Limb (tissue), 2 donors: ENCODE results near the gene IGSF3.
"Not testable (repeated sequence)": the region's sequence is repeated elsewhere in the genome, so short reads cannot be mapped to it uniquely, and the experiment has no call there.

Source experiments
- DNase-seq, 2 donors: peaks; one replicate each; pipeline ENCODE4 v3.0.0-alpha.2; 2016; ENCODE audit errors: extremely low spot score in 2 of 2

Gene IGSF3

DNA sequence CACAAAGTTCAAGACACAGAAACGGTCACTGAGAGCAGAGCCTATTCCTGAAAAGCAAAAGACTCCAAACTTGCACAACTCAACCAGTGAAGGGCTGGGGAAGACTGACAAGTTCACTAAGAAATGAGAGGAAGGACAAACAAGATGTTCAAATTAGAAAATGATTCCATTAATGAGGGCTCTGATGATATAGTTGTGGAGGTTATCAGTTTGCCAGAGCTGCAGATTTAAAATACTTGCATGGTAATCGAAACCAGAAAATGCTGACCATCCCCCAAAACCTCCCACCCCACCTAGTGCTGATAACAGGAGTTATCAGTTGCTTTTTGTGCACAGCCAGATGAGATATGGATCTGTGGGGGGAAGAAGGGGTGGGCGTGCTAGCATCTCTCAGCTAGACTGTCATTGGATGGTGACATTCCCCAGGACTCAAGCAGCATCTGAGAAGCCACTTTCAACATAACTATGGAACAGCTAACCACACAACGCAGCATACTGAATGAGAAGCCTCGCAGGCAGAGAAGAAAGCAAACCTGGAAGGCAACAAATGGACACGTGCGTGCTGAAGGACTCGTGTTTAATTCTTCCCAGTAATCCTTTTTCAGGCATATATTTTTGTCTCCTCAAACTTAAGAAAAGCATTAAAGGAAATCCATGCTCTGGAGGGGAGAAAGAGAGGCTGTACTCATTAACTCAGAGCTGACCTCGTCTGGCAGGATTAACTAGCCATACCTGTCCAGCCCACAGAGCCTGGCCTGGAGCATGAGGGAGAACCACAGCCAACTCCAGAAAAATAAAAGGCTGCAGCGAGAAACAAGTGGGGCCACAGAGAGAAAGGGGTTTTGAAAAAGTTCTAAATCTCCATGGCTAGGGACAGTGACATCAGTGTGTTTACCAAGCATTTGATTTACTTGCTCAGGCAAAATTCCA lies 35.3 kb downstream of the IGSF3 start:
- DNase-seq, result not testable (repeated sequence)

GRCh38 chr1:116631554-116631953 lies 36.0 kb downstream of the IGSF3 start:
- DNase-seq, result not testable (repeated sequence)

DNA sequence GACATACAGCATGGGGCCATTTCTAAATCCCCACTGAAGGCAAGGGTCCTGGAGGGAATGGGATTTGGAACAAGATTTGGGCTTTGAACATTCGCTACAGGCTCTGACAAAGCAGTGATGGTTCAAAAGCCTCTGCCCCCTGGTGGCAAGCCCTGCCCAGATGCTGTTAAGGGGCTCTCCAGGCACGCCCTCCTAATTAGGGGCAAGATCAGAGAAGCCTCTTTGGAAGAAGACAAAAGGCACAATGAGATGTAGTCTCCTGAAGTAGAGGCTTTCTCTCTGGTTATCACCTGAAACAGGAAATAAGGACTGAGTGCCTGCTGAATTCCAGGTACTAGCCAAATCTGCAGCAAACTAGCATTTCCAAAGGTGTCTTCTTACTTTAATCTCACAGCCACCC lies 37.5 kb downstream of the IGSF3 start:
- not testable (repeated sequence) for DNase-seq

GRCh38 chr1:116629441-116629840 lies 38.1 kb downstream of the IGSF3 start:
- DNase-seq, result not testable (repeated sequence)

DNA sequence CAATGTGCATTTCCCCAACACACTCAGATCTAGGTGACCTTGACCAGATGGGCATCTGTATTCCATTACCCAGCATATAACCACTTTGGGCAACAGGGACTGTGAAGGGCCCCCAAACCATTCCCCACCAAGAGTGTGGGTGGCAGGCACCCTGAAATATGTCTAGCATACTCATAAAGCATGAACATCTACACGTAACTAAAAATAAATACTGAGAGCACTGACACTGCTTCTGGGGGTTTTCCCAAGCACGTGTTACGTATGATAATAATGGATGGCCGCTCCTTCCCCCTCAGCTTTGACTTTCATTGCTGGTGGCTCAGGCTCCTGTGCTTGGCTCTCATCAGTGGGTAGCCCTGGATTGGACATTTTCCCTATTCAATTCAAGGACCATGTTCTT lies 39.1 kb downstream of the IGSF3 start:
- DNase-seq, result no peak

GRCh38 chr1:116627357-116627756 lies 40.2 kb downstream of the IGSF3 start:
- not testable (repeated sequence) for DNase-seq

DNA sequence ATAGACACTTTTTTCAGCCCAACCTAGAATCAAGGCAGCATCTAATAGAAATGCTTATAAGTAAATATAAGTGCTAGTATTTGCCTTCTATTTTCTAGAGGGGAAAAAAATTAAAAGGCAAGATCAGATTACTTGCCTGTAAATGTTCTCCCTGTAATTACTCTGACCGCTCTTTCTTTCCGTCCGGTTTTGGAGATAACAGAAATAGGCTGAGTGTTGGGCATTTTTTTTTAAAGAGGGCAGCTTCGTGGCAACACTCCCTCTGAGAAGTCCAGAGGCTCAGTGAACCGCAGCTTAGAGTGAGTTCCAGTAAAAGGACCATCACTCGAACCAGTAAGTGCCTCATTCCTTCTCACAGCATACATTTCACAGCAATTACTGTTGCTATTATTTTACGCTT lies 40.6 kb downstream of the IGSF3 start:
- DNase-seq, result not testable (repeated sequence)

- DNase-seq, result not testable (repeated sequence)
Observed at GRCh38 chr1:116625155-116625554, 42.4 kb downstream of the IGSF3 start.

DNA sequence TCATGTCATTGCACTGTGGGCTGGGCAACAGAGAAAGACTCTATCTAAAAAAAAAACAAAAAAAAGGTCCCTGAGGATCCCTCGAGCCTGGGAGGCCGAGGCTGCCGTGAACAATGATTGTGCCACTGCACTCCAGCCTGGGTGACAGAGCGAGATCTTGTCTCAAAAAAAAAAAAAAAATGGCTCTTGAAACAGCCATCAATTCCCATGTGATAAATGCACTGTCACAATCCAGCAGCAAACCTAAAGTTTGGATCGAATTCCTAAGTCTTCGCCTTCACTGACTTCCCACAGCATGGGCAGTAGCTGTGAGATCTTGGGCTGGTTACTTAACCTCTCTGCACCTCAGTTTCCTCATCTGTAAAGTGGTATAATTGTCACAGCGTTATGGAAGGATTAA lies 43.5 kb downstream of the IGSF3 start:
- no peak for DNase-seq

- not testable (repeated sequence) for DNase-seq
Observed at GRCh38 chr1:116622496-116622895, 45.0 kb downstream of the IGSF3 start.

DNA sequence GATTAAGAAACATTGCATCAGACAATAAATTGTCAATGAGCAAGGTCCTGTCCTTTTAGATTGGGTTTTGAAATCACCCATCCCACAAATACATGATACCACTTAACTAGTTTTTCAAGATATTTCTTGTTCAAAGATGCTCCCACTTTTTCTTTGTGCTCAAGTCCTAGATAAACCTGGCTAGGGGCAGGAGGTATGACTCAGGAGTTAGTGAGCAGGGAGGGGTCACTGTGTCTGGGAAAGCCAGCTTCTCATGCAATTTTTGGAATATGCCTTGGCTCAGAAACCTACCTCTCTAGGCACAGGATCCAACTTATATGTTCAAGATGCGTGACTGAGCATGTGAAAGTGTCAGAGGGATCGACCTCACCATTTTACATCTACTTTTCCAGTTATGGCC lies 45.8 kb downstream of the IGSF3 start:
- DNase-seq, result not testable (repeated sequence)

GRCh38 chr1:116620392-116620791 lies 47.1 kb downstream of the IGSF3 start:
- not testable (repeated sequence) for DNase-seq

GRCh38 chr1:116619106-116619505 lies 48.4 kb downstream of the IGSF3 start:
- not testable (repeated sequence) for DNase-seq

DNA sequence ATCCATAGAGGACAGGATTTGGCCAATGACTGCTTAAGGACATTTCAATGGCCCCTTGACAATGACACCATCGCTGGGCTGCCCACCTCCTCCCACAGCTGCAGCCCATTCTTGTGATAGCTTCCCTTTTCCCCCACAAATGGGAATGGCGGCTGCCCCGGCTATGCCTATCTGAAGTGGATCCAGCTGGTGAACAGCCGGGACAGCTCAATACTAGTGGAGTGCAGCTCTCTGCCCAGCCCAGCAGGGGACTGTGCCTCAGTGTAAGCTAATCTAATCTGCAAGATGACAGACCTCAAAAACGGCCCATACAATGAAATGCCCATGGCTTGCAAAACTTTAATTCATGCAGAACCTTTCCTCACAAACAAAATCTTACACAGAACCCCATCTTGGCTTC lies 49.7 kb downstream of the IGSF3 start:
- DNase-seq, result not testable (repeated sequence)

- not testable (repeated sequence) for DNase-seq
Observed at GRCh38 chr1:116613825-116614224, 53.7 kb downstream of the IGSF3 start.

DNA sequence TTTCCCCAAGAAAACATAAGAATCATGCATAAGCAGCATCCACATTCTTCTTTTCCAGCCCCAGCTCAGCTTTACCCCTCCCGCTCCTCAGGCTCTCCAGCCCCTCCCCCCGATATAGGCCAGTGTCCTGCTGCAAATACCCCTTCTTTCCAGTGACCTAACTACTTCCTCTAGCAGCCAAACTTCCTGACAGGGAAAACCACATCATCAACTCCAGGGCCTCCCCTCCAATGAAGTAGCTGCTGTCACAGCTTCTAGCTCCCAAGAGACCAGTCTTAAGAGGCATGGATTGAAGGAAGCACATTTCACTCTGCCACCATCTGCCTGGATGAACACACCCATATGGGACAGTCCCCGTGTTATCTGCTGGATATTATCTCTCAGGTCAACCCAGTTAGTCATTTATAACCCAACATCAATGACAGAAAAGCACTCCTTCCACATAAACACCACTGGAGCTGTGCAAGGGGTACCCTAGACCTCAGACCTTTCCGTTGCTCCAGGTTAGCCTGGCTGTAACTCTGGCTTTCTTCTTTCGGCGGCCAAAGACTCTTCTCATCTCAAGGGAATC lies 57.6 kb downstream of the IGSF3 start:
- DNase-seq, result not testable (repeated sequence)

DNA sequence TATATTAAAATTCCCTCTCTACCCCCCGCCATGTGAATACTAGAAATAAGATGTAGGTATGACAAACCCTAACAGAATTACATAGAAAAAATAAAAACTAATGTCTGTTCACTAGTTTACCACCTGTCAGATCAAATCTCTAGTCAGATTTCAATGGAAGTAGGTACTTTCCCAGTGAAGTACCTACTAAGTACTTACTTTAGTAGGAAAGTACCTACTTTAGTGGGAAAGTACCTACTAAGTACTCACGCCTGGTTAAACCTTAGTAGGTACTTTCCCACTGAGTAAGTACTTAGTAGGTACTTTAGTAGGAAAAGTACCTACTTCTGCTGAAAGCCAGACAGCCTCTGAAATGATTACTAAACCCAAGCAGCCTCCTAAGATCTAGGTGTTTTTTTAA lies 58.7 kb downstream of the IGSF3 start:
- DNase-seq, result not testable (repeated sequence)

GRCh38 chr1:116608151-116608550 lies 59.4 kb downstream of the IGSF3 start:
- not testable (repeated sequence) for DNase-seq

GRCh38 chr1:116607463-116607862 lies 60.1 kb downstream of the IGSF3 start:
- not testable (repeated sequence) for DNase-seq

GRCh38 chr1:116606067-116606466 lies 61.5 kb downstream of the IGSF3 start:
- not testable (repeated sequence) for DNase-seq

GRCh38 chr1:116605315-116605714 lies 62.2 kb downstream of the IGSF3 start:
- no peak for DNase-seq

- not testable (repeated sequence) for DNase-seq
Observed at GRCh38 chr1:116604408-116604807, 63.1 kb downstream of the IGSF3 start.

- DNase-seq, result not testable (repeated sequence)
Observed at GRCh38 chr1:116603646-116604045, 63.9 kb downstream of the IGSF3 start.
